ENCODE measurements around the gene SUCLA2. TPM values are rescaled to one million over a fixed set of nuclear protein-coding genes. Genes with fewer than 3 reads are reported as not detected.

SUCLA2 gene
- total and polyA plus RNA-seq, 2 experiments from 2014 or later = 48.6 to 69.8 TPM

- WGBS, 2 experiments (ENCODE audit: low coverage in 1 of 2, low lambda C conversion rate in 2 of 2, missing lambda C conversion rate in 2 of 2) = 39 to 65% methylated on average over 1 of the region's 1 CpG
- Histone ChIP-seq H3K4me2 (ENCODE audit: unreplicated experiment) (peak overlapping the region; percentile 39), H3K4me1 (ENCODE audit: insufficient read depth) (peaks cover 41% of the 10 kb centered on the region), H3K9me2 (ENCODE audit: insufficient read depth) (no peaks in the 10 kb centered on the region), H3K4me3 (no peak overlapping the region), H4K20me1 (ENCODE audit: insufficient read depth) (no peaks in the 10 kb centered on the region), H3K36me3 (ENCODE audit: low read depth) (0 out of 2 replicates have a peak, but pooled peaks cover 5% of the 10 kb centered on the region), H3K79me2 (ENCODE audit: insufficient read depth) (peaks cover 33% of the 10 kb centered on the region), H3K27ac (no peak overlapping the region), H3K9me3 (ENCODE audit: low read depth) (no peaks in the 10 kb centered on the region), H3K27me3 (replicated peaks; ENCODE audit: insufficient read depth) (no peaks in the 10 kb centered on the region), H3K9ac (no peak overlapping the region), H3F3A (ENCODE audit: insufficient read depth) (peaks cover 37% of the 10 kb centered on the region), H2AFZ (no peak overlapping the region)
- no peak for TF ChIP-seq EZH2 (IDR thresholded peaks at IDR 0.05; ENCODE audit: insufficient read depth, poor library complexity, severe bottlenecking)
- no peak for TF ChIP-seq EZH2phosphoT487 (IDR thresholded peaks at IDR 0.05; ENCODE audit: insufficient read depth, low read depth)
- DNase-seq = peak; percentile 35
- in situ Hi-C loops (cut with MboI) = no loop called here
These were observed 39.8 kb upstream of the SUCLA2 start for GRCh38 chr13:48040896-48041295.

- H3K4me2 ChIP-seq (ENCODE audit: unreplicated experiment) = no peak overlapping the region
- in situ Hi-C loops (cut with MboI) = no loop called here
- TF ChIP-seq EZH2phosphoT487 (IDR thresholded peaks at IDR 0.05; ENCODE audit: insufficient read depth, low read depth) = no peak
- no peak for TF ChIP-seq EZH2 (IDR thresholded peaks at IDR 0.05; ENCODE audit: insufficient read depth, poor library complexity, severe bottlenecking)
- H3K36me3 ChIP-seq (ENCODE audit: low read depth) = no peaks in the 10 kb centered on the region
- H3F3A ChIP-seq (ENCODE audit: insufficient read depth) = peaks cover 32% of the 10 kb centered on the region
- H3K9me3 ChIP-seq (ENCODE audit: low read depth) = no peaks in the 10 kb centered on the region
- peaks cover 41% of the 10 kb centered on the region for H3K4me1 ChIP-seq (ENCODE audit: insufficient read depth)
- H2AFZ ChIP-seq = no peak overlapping the region
- peaks cover 35% of the 10 kb centered on the region for H3K79me2 ChIP-seq (ENCODE audit: insufficient read depth)
- no peaks in the 10 kb centered on the region for H4K20me1 ChIP-seq (ENCODE audit: insufficient read depth)
- H3K27me3 ChIP-seq (replicated peaks; ENCODE audit: insufficient read depth) = no peaks in the 10 kb centered on the region
- H3K27ac ChIP-seq = no peak overlapping the region
- H3K9me2 ChIP-seq (ENCODE audit: insufficient read depth) = no peaks in the 10 kb centered on the region
- H3K4me3 ChIP-seq = no peak overlapping the region
- no peak overlapping the region for H3K9ac ChIP-seq
- DNase-seq = no peak
These were observed 39.0 kb upstream of the SUCLA2 start for GRCh38 chr13:48040049-48040448.

DNA sequence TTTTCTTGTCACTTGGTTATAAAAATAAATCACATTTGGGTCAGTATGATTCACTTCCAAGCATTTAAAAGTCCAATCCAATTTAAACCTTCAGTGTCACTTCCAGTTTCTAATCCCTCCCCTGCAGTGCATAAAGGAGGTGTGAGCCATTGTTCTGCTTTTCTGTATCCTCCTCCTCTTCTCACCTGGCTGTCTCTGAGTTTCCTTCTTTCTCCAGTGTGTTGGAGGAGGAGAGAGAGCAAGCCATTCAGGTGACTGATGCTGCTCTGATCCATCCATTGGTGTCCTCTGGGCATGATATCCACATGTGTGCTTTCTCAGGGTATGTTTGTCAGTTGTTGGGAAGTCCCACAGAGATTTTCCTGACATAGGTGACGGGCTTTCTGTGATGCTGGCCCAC is 37.7 kb upstream of the SUCLA2 start:
- Histone ChIP-seq H3K4me3 (peak overlapping the region; percentile 97), H3K9ac (no peak overlapping the region), H4K20me1 (ENCODE audit: insufficient read depth) (no peaks in the 10 kb centered on the region), H3K9me2 (ENCODE audit: insufficient read depth) (no peaks in the 10 kb centered on the region), H3F3A (ENCODE audit: insufficient read depth) (peaks cover 22% of the 10 kb centered on the region), H2AFZ (peak overlapping the region; percentile 95), H3K4me2 (ENCODE audit: unreplicated experiment) (peak overlapping the region; percentile 86), H3K27me3 (replicated peaks; ENCODE audit: insufficient read depth) (no peaks in the 10 kb centered on the region), H3K9me3 (ENCODE audit: low read depth) (no peaks in the 10 kb centered on the region), H3K36me3 (ENCODE audit: low read depth) (no peaks in the 10 kb centered on the region; the same call in 1 of the 2 replicates), H3K27ac (peak overlapping the region; percentile 99; the same call in 1 of the 2 replicates), H3K4me1 (ENCODE audit: insufficient read depth) (peaks cover 34% of the 10 kb centered on the region), H3K79me2 (ENCODE audit: insufficient read depth) (peaks cover 35% of the 10 kb centered on the region)
- TF ChIP-seq EZH2phosphoT487 (IDR thresholded peaks at IDR 0.05; ENCODE audit: insufficient read depth, low read depth) (no peak), EZH2 (IDR thresholded peaks at IDR 0.05; ENCODE audit: insufficient read depth, poor library complexity, severe bottlenecking) (no peak)
- peak; percentile 6 for DNase-seq
- in situ Hi-C loops (cut with MboI) = no loop called here
- 91 to 100% methylated on average over 1 of the region's 1 CpG for WGBS, 2 experiments (ENCODE audit: low coverage in 1 of 2, low lambda C conversion rate in 2 of 2, missing lambda C conversion rate in 2 of 2)

DNA sequence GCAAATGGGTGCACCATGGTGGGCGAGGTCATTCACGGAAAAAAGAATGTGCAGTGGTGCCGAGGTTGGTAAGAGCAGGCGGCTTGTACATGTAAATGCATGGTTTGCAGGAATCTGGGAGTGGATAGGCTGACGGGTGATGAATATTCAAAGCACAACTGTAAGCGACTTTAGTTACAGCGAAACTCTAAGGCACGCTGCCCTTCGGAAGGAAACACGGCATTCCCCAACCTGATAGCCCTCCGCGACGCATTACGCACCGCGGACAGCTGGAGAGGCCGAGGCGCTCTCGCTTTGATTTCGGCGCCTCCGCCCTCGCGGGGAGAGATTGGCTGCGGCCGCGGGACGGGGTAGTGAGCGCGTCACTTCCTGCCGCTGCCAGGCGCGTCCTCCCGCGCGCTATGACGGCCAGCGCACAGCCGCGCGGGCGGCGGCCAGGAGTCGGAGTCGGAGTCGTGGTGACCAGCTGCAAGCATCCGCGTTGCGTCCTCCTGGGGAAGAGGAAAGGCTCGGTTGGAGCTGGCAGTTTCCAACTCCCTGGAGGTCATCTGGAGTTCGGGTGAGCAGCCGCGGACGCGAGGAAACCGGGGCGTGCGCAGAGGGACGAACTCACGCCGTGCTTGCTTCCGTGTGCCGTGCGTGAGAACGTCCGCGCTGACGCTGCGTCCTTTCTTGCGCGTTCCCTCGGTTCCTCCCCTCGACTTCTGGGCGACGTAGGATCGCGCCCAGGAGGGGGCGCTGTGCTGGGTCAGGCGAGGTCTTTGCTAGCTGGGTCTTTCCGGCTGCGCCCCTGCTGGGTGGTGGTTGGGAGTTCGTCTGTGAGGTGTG is 36.5 kb upstream of the SUCLA2 start, which contains the start of gene NUDT15:
Gene NUDT15, plus strand, starts transcription at position 381 of the 828 bp plus-strand sequence. Its CDS starts 21 bp downstream, at position 402.
- in situ Hi-C loops (cut with MboI) = no loop called here
- no peaks in the 10 kb centered on the region; the same call in 1 of the 2 replicates for H3K36me3 ChIP-seq (ENCODE audit: low read depth)
- H3F3A ChIP-seq (ENCODE audit: insufficient read depth) = peaks cover 10% of the 10 kb centered on the region

More for the DNA sequence above, 36.5 kb upstream of the SUCLA2 start, which contains the start of gene NUDT15:
- H3K79me2 ChIP-seq (ENCODE audit: insufficient read depth) = peaks cover 35% of the 10 kb centered on the region
- H3K9ac ChIP-seq = peak within 1 kb of the TSS; percentile 95
- 0 to 1% methylated on average over 76 to 80 of the region's 82 CpGs for WGBS, 2 experiments (ENCODE audit: low coverage in 1 of 2, low lambda C conversion rate in 2 of 2, missing lambda C conversion rate in 2 of 2)
- peak within 1 kb of the TSS; percentile 100 for H3K4me2 ChIP-seq (ENCODE audit: unreplicated experiment)
- TF ChIP-seq EZH2phosphoT487 (IDR thresholded peaks at IDR 0.05; ENCODE audit: insufficient read depth, low read depth) = no peak
- no peak for TF ChIP-seq EZH2 (IDR thresholded peaks at IDR 0.05; ENCODE audit: insufficient read depth, poor library complexity, severe bottlenecking)
- peak within 1 kb of the TSS; percentile 97 for H3K4me3 ChIP-seq
- no peaks in the 10 kb centered on the region for H3K9me2 ChIP-seq (ENCODE audit: insufficient read depth)
- peak within 1 kb of the TSS; percentile 99 for H3K27ac ChIP-seq
- peaks cover 26% of the 10 kb centered on the region for H3K4me1 ChIP-seq (ENCODE audit: insufficient read depth)
- no peaks in the 10 kb centered on the region for H3K27me3 ChIP-seq (replicated peaks; ENCODE audit: insufficient read depth)
- H2AFZ ChIP-seq = peak within 1 kb of the TSS; percentile 95
- H3K9me3 ChIP-seq (ENCODE audit: low read depth) = no peaks in the 10 kb centered on the region
- no peaks in the 10 kb centered on the region for H4K20me1 ChIP-seq (ENCODE audit: insufficient read depth)
- peak; percentile 98 for DNase-seq

Measured in GM23248 (cell line).